Muscle of back (tissue), 11 donors: ENCODE data around the gene GRIPAP1. TPM values are rescaled to one million over a fixed set of nuclear protein-coding genes. Genes with fewer than 3 reads are reported as not detected.

Experiments used
- DNase-seq, 3 donors: peaks; one replicate each; pipeline versions ENCODE4 v3.0.0 to v3.0.0-alpha.2; 2013
- polyA plus RNA-seq, 10 donors: library from polyadenylated mRNA; unstranded; fragments of 120-200 nt; gene quantifications; one replicate each; pipeline ENCODE4 v1.2.1, GENCODE V29; 2013; ENCODE audit not compliant: insufficient read length in 10 of 10

GRIPAP1 gene
- polyA plus RNA-seq, 10 donors, result 16.9 to 34.3 (median 23.9) TPM

DNA sequence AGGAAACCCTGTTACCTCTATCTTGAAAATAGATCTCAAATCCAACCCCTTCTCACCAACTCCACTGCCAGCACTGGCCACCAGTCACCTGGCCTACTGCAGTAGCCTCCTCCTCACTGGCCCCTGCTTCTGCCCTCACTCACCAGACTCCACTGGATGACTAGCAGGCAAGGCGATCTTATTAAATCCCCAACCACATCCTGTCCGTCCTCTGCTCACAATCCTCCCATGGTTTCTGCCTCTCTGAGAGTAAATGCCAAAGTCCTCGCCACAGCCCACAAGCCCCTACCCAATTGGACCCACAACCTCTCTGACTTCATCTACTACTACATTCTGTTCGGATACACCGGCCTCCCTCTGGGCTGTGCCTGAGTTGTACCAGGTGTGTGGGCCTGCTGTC is 77.8 kb downstream of the GRIPAP1 start:
- DNase-seq, result no peak

DNA sequence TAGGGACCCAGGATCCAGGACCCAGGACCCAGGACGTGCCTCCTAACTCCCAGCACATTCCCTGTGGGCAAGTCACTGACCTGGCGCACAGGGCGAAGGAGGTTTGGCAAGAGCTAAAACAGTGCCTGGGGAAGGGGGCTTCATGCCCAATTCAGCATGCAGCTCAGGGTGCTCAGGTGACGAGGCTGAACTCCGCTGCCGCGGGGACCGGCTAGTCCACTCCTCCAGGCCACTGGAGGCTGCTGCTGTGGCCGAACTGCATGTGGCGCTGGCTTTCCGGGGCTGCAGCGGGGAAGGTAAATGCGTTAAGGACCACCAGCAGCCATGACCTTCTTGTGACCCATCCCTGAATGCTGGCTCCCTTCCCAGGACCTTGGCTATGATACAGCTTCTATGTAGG is 78.3 kb downstream of the GRIPAP1 start:
- DNase-seq, result no peak

Other genes starting within 250 kb of the GRIPAP1 start
- not detected for gene GLOD5, start 240.5 kb downstream of the GRIPAP1 start, polyA plus RNA-seq
- gene GATA1, start 215.7 kb downstream of the GRIPAP1 start, polyA plus RNA-seq, result 1 to 10 TPM in 2 of 10 donors, under 1 TPM in 8; 0.28 to 1.9 (median 0.65) TPM
- 100 to 1,000 TPM in 5 of 10 donors, 10 to 100 TPM in 5; 76.5 to 118 (median 95.7) TPM for gene HDAC6, start 200.2 kb downstream of the GRIPAP1 start, polyA plus RNA-seq
- gene ERAS, start 175.8 kb downstream of the GRIPAP1 start, polyA plus RNA-seq, result not detected
- under 1 TPM in 6 of 10 donors, not detected in 4; 0.15 to 0.76 (median 0.22) TPM for gene PCSK1N, start 166.7 kb downstream of the GRIPAP1 start, polyA plus RNA-seq
- 10 to 100 TPM; 24.1 to 39.0 (median 30.1) TPM for gene TIMM17B, start 104.5 kb downstream of the GRIPAP1 start, polyA plus RNA-seq
- 10 to 100 TPM; 45.2 to 72.5 (median 57.7) TPM for gene PQBP1, start 104.3 kb downstream of the GRIPAP1 start, polyA plus RNA-seq
- 10 to 100 TPM; 12.9 to 20.8 (median 16.2) TPM for gene SLC35A2, start 90.6 kb downstream of the GRIPAP1 start, polyA plus RNA-seq
- 1 to 10 TPM; 1.3 to 9.1 (median 2.1) TPM for gene PIM2, start 83.2 kb downstream of the GRIPAP1 start, polyA plus RNA-seq
- 10 to 100 TPM; 31.5 to 41.9 (median 34.9) TPM for gene OTUD5, start 44.7 kb downstream of the GRIPAP1 start, polyA plus RNA-seq
- 1 to 10 TPM in 6 of 10 donors, under 1 TPM in 4; 0.87 to 2.2 (median 1.3) TPM for gene KCND1, start 30.4 kb downstream of the GRIPAP1 start, polyA plus RNA-seq
- gene TFE3, start 41.1 kb upstream of the GRIPAP1 start, polyA plus RNA-seq, result 10 to 100 TPM; 17.6 to 26.0 (median 21.0) TPM
- gene CCDC120, start 56.7 kb upstream of the GRIPAP1 start, polyA plus RNA-seq, result 1 to 10 TPM; 3.2 to 5.3 (median 3.8) TPM
- 10 to 100 TPM; 16.4 to 28.4 (median 22.5) TPM for gene PRAF2, start 71.7 kb upstream of the GRIPAP1 start, polyA plus RNA-seq
- gene WDR45, start 77.6 kb upstream of the GRIPAP1 start, polyA plus RNA-seq, result 10 to 100 TPM; 26.6 to 49.1 (median 34.1) TPM
- gene GPKOW, start 121.5 kb upstream of the GRIPAP1 start, polyA plus RNA-seq, result 10 to 100 TPM; 15.4 to 19.0 (median 18.0) TPM
- gene MAGIX, start 160.5 kb upstream of the GRIPAP1 start, polyA plus RNA-seq, result 1 to 10 TPM in 9 of 10 donors, under 1 TPM in 1; 0.97 to 2.4 (median 1.9) TPM
- gene PLP2, start 169.6 kb upstream of the GRIPAP1 start, polyA plus RNA-seq, result 100 to 1,000 TPM in 9 of 10 donors, 10 to 100 TPM in 1; 75.3 to 165 (median 144) TPM
- gene PRICKLE3, start 184.1 kb upstream of the GRIPAP1 start, polyA plus RNA-seq, result 1 to 10 TPM; 2.6 to 5.0 (median 4.0) TPM
- 1 to 10 TPM in 8 of 10 donors, under 1 TPM in 2; 0.95 to 1.6 (median 1.3) TPM for gene SYP, start 197.9 kb upstream of the GRIPAP1 start, polyA plus RNA-seq
- gene CACNA1F, start 231.1 kb upstream of the GRIPAP1 start, polyA plus RNA-seq, result under 1 TPM in 2 of 10 donors, not detected in 8; 0.05 to 0.27 TPM
- 10 to 100 TPM in 8 of 10 donors, 1 to 10 TPM in 2; 9.4 to 12.3 (median 11.1) TPM for gene CCDC22, start 233.2 kb upstream of the GRIPAP1 start, polyA plus RNA-seq